Measurements from ENCODE around the gene CPTP.
"Not testable (repeated sequence)": the region's sequence is repeated elsewhere in the genome, so short reads cannot be mapped to it uniquely, and the experiment has no call there.

CPTP gene

GRCh38 chr1:1309251-1310108, 15.1 kb upstream of the CPTP start:
- H3K4me1 ChIP-seq (ENCODE audit: control insufficient read depth, insufficient read depth, low read length) = peaks cover 38% of the 10 kb centered on the region
- H3K9me3 ChIP-seq (replicated peaks; ENCODE audit: low read length) = no peaks in the 10 kb centered on the region
- no peaks in the 10 kb centered on the region for H3K27me3 ChIP-seq (ENCODE audit: control insufficient read depth, insufficient read depth, low read length)
- H3K9ac ChIP-seq (ENCODE audit: low read depth, low read length) = peak overlapping the region; percentile 90
- H3K4me3 ChIP-seq (ENCODE audit: low read length) = peak overlapping the region; percentile 89
- peaks cover 46% of the 10 kb centered on the region for H3K36me3 ChIP-seq (ENCODE audit: insufficient read depth, low read length)
- H3K4me2 ChIP-seq (ENCODE audit: low read length) = peak overlapping the region; percentile 95

- H3K9ac ChIP-seq (ENCODE audit: low read depth, low read length) = no peak overlapping the region
- peaks cover 52% of the 10 kb centered on the region for H3K36me3 ChIP-seq (ENCODE audit: insufficient read depth, low read length)
- peak overlapping the region; percentile 95 for H3K4me2 ChIP-seq (ENCODE audit: low read length)
- peaks cover 32% of the 10 kb centered on the region for H3K4me1 ChIP-seq (ENCODE audit: control insufficient read depth, insufficient read depth, low read length)
- H3K9me3 ChIP-seq (replicated peaks; ENCODE audit: low read length) = no peaks in the 10 kb centered on the region
- no peak overlapping the region for H3K4me3 ChIP-seq (ENCODE audit: low read length)
- H3K27me3 ChIP-seq (ENCODE audit: control insufficient read depth, insufficient read depth, low read length) = no peaks in the 10 kb centered on the region
These were observed 14.6 kb upstream of the CPTP start for GRCh38 chr1:1310109-1310385.

GRCh38 chr1:1310476-1311053, 14.0 kb upstream of the CPTP start:
- Histone ChIP-seq H3K4me1 (ENCODE audit: control insufficient read depth, insufficient read depth, low read length) (peaks cover 27% of the 10 kb centered on the region), H3K36me3 (ENCODE audit: insufficient read depth, low read length) (peaks cover 55% of the 10 kb centered on the region), H3K9ac (ENCODE audit: low read depth, low read length) (no peak overlapping the region), H3K4me2 (ENCODE audit: low read length) (peak overlapping the region; percentile 95), H3K4me3 (ENCODE audit: low read length) (no peak overlapping the region), H3K9me3 (replicated peaks; ENCODE audit: low read length) (no peaks in the 10 kb centered on the region), H3K27me3 (ENCODE audit: control insufficient read depth, insufficient read depth, low read length) (no peaks in the 10 kb centered on the region)

- H3K27me3 ChIP-seq (ENCODE audit: control insufficient read depth, insufficient read depth, low read length) = no peaks in the 10 kb centered on the region
- peaks cover 19% of the 10 kb centered on the region for H3K4me1 ChIP-seq (ENCODE audit: control insufficient read depth, insufficient read depth, low read length)
- no peak overlapping the region for H3K9ac ChIP-seq (ENCODE audit: low read depth, low read length)
- no peak overlapping the region for H3K4me3 ChIP-seq (ENCODE audit: low read length)
- H3K9me3 ChIP-seq (replicated peaks; ENCODE audit: low read length) = no peaks in the 10 kb centered on the region
- H3K36me3 ChIP-seq (ENCODE audit: insufficient read depth, low read length) = peaks cover 58% of the 10 kb centered on the region
- no peak overlapping the region for H3K4me2 ChIP-seq (ENCODE audit: low read length)
These were observed 13.2 kb upstream of the CPTP start for GRCh38 chr1:1311107-1312104.

- H3K4me1 ChIP-seq (ENCODE audit: control insufficient read depth, insufficient read depth, low read length) = peaks cover 15% of the 10 kb centered on the region
- H3K9me3 ChIP-seq (replicated peaks; ENCODE audit: low read length) = no peaks in the 10 kb centered on the region
- no peaks in the 10 kb centered on the region for H3K27me3 ChIP-seq (ENCODE audit: control insufficient read depth, insufficient read depth, low read length)
- no peak overlapping the region for H3K9ac ChIP-seq (ENCODE audit: low read depth, low read length)
- H3K4me3 ChIP-seq (ENCODE audit: low read length) = no peak overlapping the region
- H3K36me3 ChIP-seq (ENCODE audit: insufficient read depth, low read length) = peaks cover 65% of the 10 kb centered on the region
- no peak overlapping the region for H3K4me2 ChIP-seq (ENCODE audit: low read length)
These were observed 11.9 kb upstream of the CPTP start for GRCh38 chr1:1312450-1313314.

- no peak overlapping the region for H3K9ac ChIP-seq (ENCODE audit: low read depth, low read length)
- no peak overlapping the region for H3K4me3 ChIP-seq (ENCODE audit: low read length)
- H3K4me2 ChIP-seq (ENCODE audit: low read length) = no peak overlapping the region
- peaks cover 24% of the 10 kb centered on the region for H3K4me1 ChIP-seq (ENCODE audit: control insufficient read depth, insufficient read depth, low read length)
- H3K27me3 ChIP-seq (ENCODE audit: control insufficient read depth, insufficient read depth, low read length) = no peaks in the 10 kb centered on the region
- no peaks in the 10 kb centered on the region for H3K9me3 ChIP-seq (replicated peaks; ENCODE audit: low read length)
- peaks cover 65% of the 10 kb centered on the region for H3K36me3 ChIP-seq (ENCODE audit: insufficient read depth, low read length)
These were observed 10.9 kb upstream of the CPTP start for GRCh38 chr1:1313500-1314236.

- Histone ChIP-seq H3K4me2 (ENCODE audit: low read length) (no peak overlapping the region), H3K9me3 (replicated peaks; ENCODE audit: low read length) (no peaks in the 10 kb centered on the region), H3K9ac (ENCODE audit: low read depth, low read length) (no peak overlapping the region), H3K36me3 (ENCODE audit: insufficient read depth, low read length) (peaks cover 71% of the 10 kb centered on the region), H3K4me3 (ENCODE audit: low read length) (no peak overlapping the region), H3K27me3 (ENCODE audit: control insufficient read depth, insufficient read depth, low read length) (no peaks in the 10 kb centered on the region), H3K4me1 (ENCODE audit: control insufficient read depth, insufficient read depth, low read length) (peaks cover 27% of the 10 kb centered on the region)
These were observed 10.4 kb upstream of the CPTP start for GRCh38 chr1:1314237-1314586.

GRCh38 chr1:1314678-1315335, 9.8 kb upstream of the CPTP start:
- H3K4me2 ChIP-seq (ENCODE audit: low read length) = no peak overlapping the region
- H3K4me3 ChIP-seq (ENCODE audit: low read length) = no peak overlapping the region

GRCh38 chr1:1315435-1315954, 9.1 kb upstream of the CPTP start:
- no peak overlapping the region for H3K4me2 ChIP-seq (ENCODE audit: low read length)
- peaks cover 19% of the 10 kb centered on the region for H3K4me1 ChIP-seq (ENCODE audit: control insufficient read depth, insufficient read depth, low read length)
- H3K9ac ChIP-seq (ENCODE audit: low read depth, low read length) = no peak overlapping the region
- no peaks in the 10 kb centered on the region for H3K9me3 ChIP-seq (replicated peaks; ENCODE audit: low read length)
- H3K27me3 ChIP-seq (ENCODE audit: control insufficient read depth, insufficient read depth, low read length) = no peaks in the 10 kb centered on the region
- no peak overlapping the region for H3K4me3 ChIP-seq (ENCODE audit: low read length)
- peaks cover 75% of the 10 kb centered on the region for H3K36me3 ChIP-seq (ENCODE audit: insufficient read depth, low read length)

More at GRCh38 chr1:1314678-1315335, 9.8 kb upstream of the CPTP start:
- Histone ChIP-seq H3K9me3 (replicated peaks; ENCODE audit: low read length) (no peaks in the 10 kb centered on the region), H3K27me3 (ENCODE audit: control insufficient read depth, insufficient read depth, low read length) (no peaks in the 10 kb centered on the region), H3K4me1 (ENCODE audit: control insufficient read depth, insufficient read depth, low read length) (peaks cover 22% of the 10 kb centered on the region), H3K9ac (ENCODE audit: low read depth, low read length) (no peak overlapping the region), H3K36me3 (ENCODE audit: insufficient read depth, low read length) (peaks cover 75% of the 10 kb centered on the region)

GRCh38 chr1:1316199-1316598, 8.4 kb upstream of the CPTP start:
- not testable (repeated sequence) for H3K4me2 ChIP-seq (ENCODE audit: low read length); H3K9ac ChIP-seq (ENCODE audit: low read depth, low read length); H3K4me3 ChIP-seq (ENCODE audit: low read length); H3K27me3 ChIP-seq (ENCODE audit: control insufficient read depth, insufficient read depth, low read length); H3K9me3 ChIP-seq (replicated peaks; ENCODE audit: low read length)
- peaks cover 69% of the 10 kb centered on the region for H3K36me3 ChIP-seq (ENCODE audit: insufficient read depth, low read length)
- H3K4me1 ChIP-seq (ENCODE audit: control insufficient read depth, insufficient read depth, low read length) = peaks cover 26% of the 10 kb centered on the region

All from skeletal muscle satellite cell (primary cell).